AG09319 (cell line): ENCODE data around the gene VPS13D.

Source experiments
- DNase-seq: peaks from one replicate; pipeline ENCODE4 v3.0.0-alpha.2; 2010; ENCODE audit warnings: low read depth; ENCODE audit errors: extremely low read depth
- CTCF ChIP-seq: IDR thresholded peaks from 2 replicates; pipeline ENCODE4 v1.5.1; 2011; ENCODE audit warnings: low read depth, mild to moderate bottlenecking, inconsistent platforms, low read length, moderate library complexity

The VPS13D gene

GRCh38 chr1:12445257-12445656, 215.4 kb downstream of the VPS13D start:
- no peak for TF ChIP-seq CTCF

GRCh38 chr1:12446593-12446992, 216.8 kb downstream of the VPS13D start:
- no peak for TF ChIP-seq CTCF
- no peak for DNase-seq

More at GRCh38 chr1:12445257-12445656, 215.4 kb downstream of the VPS13D start:
- DNase-seq: no peak

DNA sequence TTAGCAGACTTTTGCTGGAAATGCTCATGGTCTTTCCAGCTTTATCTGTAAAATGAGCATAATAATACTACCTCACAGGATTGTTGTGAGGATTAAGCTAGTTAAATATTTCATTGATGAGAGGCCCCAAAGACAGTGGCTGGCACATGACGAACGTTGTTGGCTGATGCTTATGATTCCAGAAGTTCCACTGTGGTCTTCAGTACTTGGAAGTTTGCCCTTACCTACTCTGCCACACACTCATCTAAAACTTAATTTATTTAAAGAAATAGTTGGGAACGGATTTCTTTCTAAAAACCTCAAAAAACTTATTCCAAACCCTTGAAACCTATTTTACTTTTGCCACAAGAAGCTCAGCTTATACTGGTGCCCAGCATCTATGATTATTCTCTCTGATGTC, 217.5 kb downstream of the VPS13D start:
- DNase-seq: no peak
- TF ChIP-seq CTCF: no peak

DNA sequence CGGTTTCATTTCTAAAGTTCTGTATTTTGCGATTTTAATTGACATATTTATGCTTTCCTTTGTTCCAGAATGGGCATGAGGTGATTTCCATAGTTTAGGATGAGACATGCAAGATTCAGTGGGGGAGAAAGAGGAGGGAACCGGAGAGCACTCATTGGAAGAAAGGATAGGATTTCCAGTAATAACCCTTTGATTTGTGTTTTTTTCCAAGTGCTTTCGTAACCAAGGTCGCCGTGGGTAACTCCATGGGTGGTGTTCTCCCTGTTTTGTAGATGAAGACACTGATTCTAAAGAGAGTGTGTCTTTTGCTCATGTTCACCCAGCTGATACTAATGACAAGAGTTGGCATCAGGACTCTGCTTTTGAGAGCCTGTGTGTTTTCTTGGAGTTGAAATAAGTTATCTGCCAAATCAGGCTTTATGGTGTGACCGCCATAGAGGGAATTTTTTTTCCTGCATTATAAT, 218.1 kb downstream of the VPS13D start:
- TF ChIP-seq CTCF: no peak

GRCh38 chr1:12448746-12449177, 218.9 kb downstream of the VPS13D start:
- no peak for TF ChIP-seq CTCF
- DNase-seq: no peak

More for the DNA sequence above, 218.1 kb downstream of the VPS13D start:
- DNase-seq: peak; percentile 72

- no peak for DNase-seq
- no peak for TF ChIP-seq CTCF
These were observed 220.4 kb downstream of the VPS13D start for GRCh38 chr1:12450090-12450755.

DNA sequence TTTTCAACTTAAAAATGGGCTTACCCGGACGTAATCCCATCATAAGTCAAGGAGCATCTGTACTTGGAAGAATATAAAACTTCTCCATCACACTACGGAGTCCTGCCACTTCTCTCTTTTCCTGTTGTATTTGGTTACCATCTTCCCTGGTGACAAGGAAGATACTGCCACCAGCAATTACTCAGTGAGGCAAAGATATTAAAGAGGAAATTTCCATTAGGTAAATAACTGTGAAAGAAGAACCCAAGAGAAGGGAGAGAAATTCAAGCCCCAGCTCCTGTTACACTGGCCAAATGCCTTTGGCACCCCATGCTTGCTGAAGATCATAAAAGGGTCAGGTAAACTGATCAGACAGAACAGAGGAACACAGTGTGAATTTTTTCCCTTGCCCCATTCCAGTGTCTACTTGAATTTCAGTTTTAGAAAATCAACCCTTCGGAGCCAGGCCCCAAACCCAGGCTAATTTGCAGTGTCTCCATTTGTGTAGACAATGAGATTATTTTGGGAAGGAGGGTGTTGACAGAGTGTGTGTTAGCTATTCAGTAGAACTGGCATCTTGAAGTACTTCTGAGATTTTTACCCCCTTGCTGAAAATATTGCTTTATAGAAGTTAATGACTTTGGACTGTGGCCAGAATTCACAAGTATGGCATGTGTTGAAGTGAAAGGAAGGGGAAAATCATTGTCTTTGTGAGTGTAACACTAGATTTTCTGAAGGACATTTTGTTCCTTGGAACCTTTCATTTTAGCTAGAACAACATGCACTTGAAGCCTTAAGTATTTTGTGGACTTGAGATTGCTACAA, 221.1 kb downstream of the VPS13D start:
- no peak for DNase-seq
- no peak for TF ChIP-seq CTCF
